GM12878 (cell line): ENCODE data around the gene PRSS27. TPM values are rescaled to one million over a fixed set of nuclear protein-coding genes. Genes with fewer than 3 reads are reported as not detected.
A peak's percentile ranks its signal among the peaks of the same experiment; 100 is the strongest.

Experiments used
- BCLAF1 ChIP-seq: fragments of 450-650 bp; IDR thresholded peaks from 2 replicates; pipeline ENCODE4 v1.6.1; 2017; ENCODE audit warnings: antibody characterized with exemption, mild to moderate bottlenecking, moderate library complexity
- ESRRA ChIP-seq: IDR thresholded peaks from 2 replicates; pipeline ENCODE4 v1.6.1; 2012; ENCODE audit warnings: mild to moderate bottlenecking, low read length, improper control_type of control experiment
- EZH2 ChIP-seq: IDR thresholded peaks from 2 replicates; pipeline ENCODE4 v1.6.1; 2012; ENCODE audit warnings: low read depth, mild to moderate bottlenecking, control low read depth, inconsistent platforms, low read length, borderline replicate concordance; ENCODE audit not compliant: control insufficient read depth
- IRF5 ChIP-seq: fragments of 450-650 bp; IDR thresholded peaks from 2 replicates; pipeline ENCODE4 v1.6.1; 2017; ENCODE audit warnings: borderline replicate concordance
- NKRF ChIP-seq: fragments of 450-650 bp; conservative IDR thresholded peaks from 2 replicates; pipeline ENCODE4 v1.6.1; 2017; ENCODE audit warnings: mild to moderate bottlenecking, moderate library complexity
- PBX3 ChIP-seq: IDR thresholded peaks from 2 replicates; pipeline ENCODE4 v1.6.1; 2011; ENCODE audit warnings: mild to moderate bottlenecking, low read depth, low read length, moderate library complexity; ENCODE audit not compliant: insufficient replicate concordance
- POLR2A ChIP-seq: IDR thresholded peaks from 2 replicates; pipeline ENCODE4 v1.6.1; 2011; ENCODE audit warnings: low read depth, mild to moderate bottlenecking, low read length
- RAD51 ChIP-seq: fragments of 450-650 bp; IDR thresholded peaks from 2 replicates; pipeline ENCODE4 v1.6.1; 2016; ENCODE audit warnings: moderate library complexity, mild to moderate bottlenecking, inconsistent platforms
- SMAD5 ChIP-seq: IDR thresholded peaks from 2 replicates; pipeline ENCODE4 v1.6.1; 2016; ENCODE audit warnings: antibody characterized with exemption, low read depth
- SREBF2 ChIP-seq: IDR thresholded peaks from 2 replicates; pipeline ENCODE4 v1.6.1; 2012; ENCODE audit warnings: mild to moderate bottlenecking, low read length
- SUZ12 ChIP-seq: fragments of 200-600 bp; sonication (generic); IDR thresholded peaks from one replicate; pipeline ENCODE4 v1.6.1; 2018; ENCODE audit warnings: antibody characterized with exemption, mild to moderate bottlenecking; ENCODE audit not compliant: unreplicated experiment
- TAF1 ChIP-seq: IDR thresholded peaks from 2 replicates; pipeline ENCODE4 v1.6.1; 2011; ENCODE audit warnings: mild to moderate bottlenecking, low read depth, low read length, borderline replicate concordance
- TCF7 ChIP-seq: IDR thresholded peaks from 2 replicates; pipeline ENCODE4 v1.6.1; 2014; ENCODE audit warnings: antibody characterized with exemption, borderline replicate concordance
- USF2 ChIP-seq: IDR thresholded peaks from 2 replicates; pipeline ENCODE4 v1.6.1; 2011; ENCODE audit warnings: low read depth, low read length, improper control_type of control experiment, borderline replicate concordance
- ZNF592 ChIP-seq: fragments of 450-650 bp; IDR thresholded peaks from 2 replicates; pipeline ENCODE4 v1.6.1; 2017; ENCODE audit warnings: mild to moderate bottlenecking, moderate library complexity
- ZNF622 ChIP-seq: fragments of 450-650 bp; IDR thresholded peaks from 2 replicates; pipeline ENCODE4 v1.6.1; 2017; ENCODE audit warnings: mild to moderate bottlenecking, inconsistent platforms
- polyA plus RNA-seq, 11 experiments: library from polyadenylated mRNA; depleted of rRNA in 4 of 11; unstranded in 6 of 11; stranded (reverse) in 5 of 11; fragments of >200 nt; fragmentation: Nextera tagmentation in 4 of 11; fragmentation: Illumina TruSeq in 1 of 11; extraction: Ambion mirVana in 4 of 11; extraction: Trizol in 1 of 11; gene quantifications; 1 replicate in 1 of 11; 2 replicates in 10 of 11; pipeline versions ENCODE4 v1.2.1 to v1.2.3, GENCODE V29; 2011 to 2016; ENCODE audit warnings: inconsistent platforms in 2 of 11, missing spikeins in 2 of 11, low read depth in 1 of 11
- total RNA-seq, 4 experiments: library from RNA; depleted of rRNA in 3 of 4; stranded (reverse); fragments of >200 nt in 3 of 4; fragmentation: Illumina TruSeq in 1 of 4; extraction: Trizol in 1 of 4; gene quantifications; 2 replicates each; pipeline versions ENCODE4 v1.2.1 to v1.2.3, GENCODE V29; 2013 to 2021

The PRSS27 gene
- total and polyA plus RNA-seq, 10 of the 15 experiments (the other 5 are each of a cell fraction or from before 2014, with no cell fraction given), result 0.18 to 1.8 (median 0.51) TPM; not detected in 2

- TF ChIP-seq NKRF (peak; percentile 83), ZNF592 (peak; percentile 30; the same call in 1 of the 2 replicates), SREBF2 (no peak), BCLAF1 (peak; percentile 60; the same call in 1 of the 2 replicates), ESRRA (no peak), SUZ12 (no peak), IRF5 (no peak), PBX3 (peak; percentile 10), POLR2A (peak; percentile 84), USF2 (no peak), ZNF622 (no peak), RAD51 (no peak), SMAD5 (0 out of 2 replicates have a peak, but pooled peaks have one; percentile 25), EZH2 (no peak), TAF1 (peak; percentile 62), TCF7 (no peak)
These were observed 32.2 kb upstream of the PRSS27 start, which contains the start of gene SRRM2 (continued) for GRCh38 chr16:2752035-2752849.
